T-helper 2 cell treated with Interferon-gamma antibody and Interleukin-4, amounts not matched to agents 5 μg/mL and 100 μg/mL, for 36 hours (primary cell): ENCODE results near the gene OR10A3.

ENCODE experiments used
- DNase-seq: peaks from one replicate; pipeline ENCODE4 v3.0.0; 2021; ENCODE audit warnings: low spot score
- H3K27ac Mint-ChIP-seq: one replicate; pipeline ENCODE4 v1.8.0; 2021; ENCODE audit warnings: mild to moderate bottlenecking, mixed read lengths
- H3K27me3 Mint-ChIP-seq: one replicate; pipeline ENCODE4 v1.8.0; 2021; ENCODE audit warnings: low read depth, mixed read lengths
- H3K36me3 Mint-ChIP-seq: one replicate; pipeline ENCODE4 v1.8.0; 2021; ENCODE audit warnings: low read depth, mixed read lengths
- H3K4me1 Mint-ChIP-seq: one replicate; pipeline ENCODE4 v1.8.0; 2021; ENCODE audit warnings: low read depth, mixed read lengths
- H3K4me3 Mint-ChIP-seq: one replicate; pipeline ENCODE4 v1.8.0; 2022; ENCODE audit warnings: mild to moderate bottlenecking, moderate library complexity, mixed read lengths
- H3K9me3 Mint-ChIP-seq: one replicate; pipeline ENCODE4 v1.8.0; 2021; ENCODE audit warnings: mixed read lengths

The OR10A3 gene

DNA sequence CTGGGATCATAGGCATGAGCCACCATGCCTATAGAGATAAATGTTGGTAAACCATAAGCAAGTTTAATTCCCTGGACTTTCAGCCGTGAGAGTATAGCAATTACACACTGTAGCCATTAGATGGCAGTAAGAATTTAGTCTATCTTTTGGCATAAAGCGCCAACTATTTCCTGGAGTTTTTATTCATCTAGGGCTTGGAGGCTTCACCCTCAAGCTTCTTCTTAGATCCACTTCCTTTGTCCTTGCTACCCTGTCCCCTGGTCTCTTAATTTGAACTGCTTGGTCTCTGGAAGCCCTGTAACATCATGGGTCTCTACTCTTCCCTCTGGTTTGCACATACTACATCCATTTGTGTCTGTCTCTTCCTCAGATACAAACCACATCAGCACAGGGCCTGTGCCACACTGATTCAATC is 48.7 kb downstream of the OR10A3 start:
- Mint-ChIP-seq H3K4me3 (no peak overlapping the region), H3K27me3 (peaks cover 5% of the 10 kb centered on the region), H3K9me3 (no peaks in the 10 kb centered on the region), H3K27ac (no peak overlapping the region), H3K4me1 (peaks cover 3% of the 10 kb centered on the region), H3K36me3 (no peaks in the 10 kb centered on the region)
- no peak for DNase-seq

DNA sequence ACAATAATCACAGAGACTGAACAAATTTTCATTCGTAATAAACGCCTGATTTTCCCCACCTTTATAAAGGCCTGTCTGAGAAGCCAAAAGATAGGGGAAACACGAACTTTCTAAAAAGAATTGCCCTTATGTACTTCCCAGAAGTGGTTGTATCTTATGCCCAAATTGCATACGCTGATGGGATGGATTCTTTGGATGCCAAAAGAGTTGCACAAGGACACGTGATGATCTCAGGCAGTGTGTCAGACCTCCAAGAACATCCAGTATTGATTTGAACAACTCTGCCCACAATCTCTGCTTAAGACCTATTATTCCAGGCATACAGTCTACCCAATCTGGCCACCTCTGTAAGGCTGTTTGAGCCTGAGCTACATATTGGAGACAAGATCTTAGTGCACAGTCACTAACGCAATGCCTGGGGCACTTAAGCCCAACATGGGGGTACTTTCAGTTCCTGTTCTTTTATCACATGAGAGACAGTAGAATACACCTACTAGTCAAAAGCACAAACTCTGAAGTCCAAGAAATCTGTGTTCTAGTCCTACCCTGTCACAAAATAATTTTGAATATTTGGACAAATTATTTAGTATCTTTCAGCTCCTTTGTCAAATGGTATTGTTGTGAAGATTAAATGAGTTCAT is 49.3 kb downstream of the OR10A3 start:
- peaks cover 5% of the 10 kb centered on the region for H3K27me3 Mint-ChIP-seq
- H3K27ac Mint-ChIP-seq, result no peak overlapping the region
- peaks cover 3% of the 10 kb centered on the region for H3K4me1 Mint-ChIP-seq
- H3K4me3 Mint-ChIP-seq, result no peak overlapping the region
- no peaks in the 10 kb centered on the region for H3K36me3 Mint-ChIP-seq
- H3K9me3 Mint-ChIP-seq, result no peaks in the 10 kb centered on the region
- DNase-seq, result no peak

GRCh38 chr11:7890417-7891172 is 50.9 kb downstream of the OR10A3 start:
- peaks cover 5% of the 10 kb centered on the region for H3K27me3 Mint-ChIP-seq
- H3K4me3 Mint-ChIP-seq, result no peak overlapping the region
- H3K27ac Mint-ChIP-seq, result no peak overlapping the region
- H3K9me3 Mint-ChIP-seq, result no peaks in the 10 kb centered on the region
- H3K36me3 Mint-ChIP-seq, result no peaks in the 10 kb centered on the region
- no peak for DNase-seq
- H3K4me1 Mint-ChIP-seq, result peaks cover 3% of the 10 kb centered on the region

DNA sequence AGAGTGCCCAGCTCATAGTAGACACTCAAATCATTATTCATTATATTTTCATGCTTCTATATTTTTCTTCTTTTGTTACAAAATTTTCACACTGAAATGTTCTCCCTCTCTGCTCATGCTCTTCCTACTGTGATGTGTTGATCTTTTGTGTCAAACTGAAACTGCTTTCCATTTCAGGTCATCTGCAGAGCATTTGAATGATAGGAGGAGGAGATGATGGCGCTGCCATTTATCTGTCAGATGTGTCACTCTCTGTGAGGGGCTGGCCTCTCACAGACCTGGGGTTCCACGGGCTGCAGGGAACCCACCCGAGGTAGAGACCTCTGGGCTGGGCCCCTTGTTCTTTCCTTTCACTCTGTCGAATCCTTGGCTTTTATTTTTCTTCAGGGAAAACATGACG is 51.5 kb downstream of the OR10A3 start:
- H3K27ac Mint-ChIP-seq, result no peak overlapping the region
- H3K4me1 Mint-ChIP-seq, result peaks cover 3% of the 10 kb centered on the region
- no peak overlapping the region for H3K4me3 Mint-ChIP-seq
- no peak for DNase-seq
- H3K27me3 Mint-ChIP-seq, result peaks cover 5% of the 10 kb centered on the region
- H3K9me3 Mint-ChIP-seq, result no peaks in the 10 kb centered on the region
- no peaks in the 10 kb centered on the region for H3K36me3 Mint-ChIP-seq
